Measurements from ENCODE around the gene SUN1.
A peak's percentile ranks its signal among the peaks of the same experiment; 100 is the strongest.
"Not testable (repeated sequence)": the region's sequence is repeated elsewhere in the genome, so short reads cannot be mapped to it uniquely, and the experiment has no call there.

SUN1 gene, protein sequence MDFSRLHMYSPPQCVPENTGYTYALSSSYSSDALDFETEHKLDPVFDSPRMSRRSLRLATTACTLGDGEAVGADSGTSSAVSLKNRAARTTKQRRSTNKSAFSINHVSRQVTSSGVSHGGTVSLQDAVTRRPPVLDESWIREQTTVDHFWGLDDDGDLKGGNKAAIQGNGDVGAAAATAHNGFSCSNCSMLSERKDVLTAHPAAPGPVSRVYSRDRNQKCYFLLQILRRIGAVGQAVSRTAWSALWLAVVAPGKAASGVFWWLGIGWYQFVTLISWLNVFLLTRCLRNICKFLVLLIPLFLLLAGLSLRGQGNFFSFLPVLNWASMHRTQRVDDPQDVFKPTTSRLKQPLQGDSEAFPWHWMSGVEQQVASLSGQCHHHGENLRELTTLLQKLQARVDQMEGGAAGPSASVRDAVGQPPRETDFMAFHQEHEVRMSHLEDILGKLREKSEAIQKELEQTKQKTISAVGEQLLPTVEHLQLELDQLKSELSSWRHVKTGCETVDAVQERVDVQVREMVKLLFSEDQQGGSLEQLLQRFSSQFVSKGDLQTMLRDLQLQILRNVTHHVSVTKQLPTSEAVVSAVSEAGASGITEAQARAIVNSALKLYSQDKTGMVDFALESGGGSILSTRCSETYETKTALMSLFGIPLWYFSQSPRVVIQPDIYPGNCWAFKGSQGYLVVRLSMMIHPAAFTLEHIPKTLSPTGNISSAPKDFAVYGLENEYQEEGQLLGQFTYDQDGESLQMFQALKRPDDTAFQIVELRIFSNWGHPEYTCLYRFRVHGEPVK

DNA sequence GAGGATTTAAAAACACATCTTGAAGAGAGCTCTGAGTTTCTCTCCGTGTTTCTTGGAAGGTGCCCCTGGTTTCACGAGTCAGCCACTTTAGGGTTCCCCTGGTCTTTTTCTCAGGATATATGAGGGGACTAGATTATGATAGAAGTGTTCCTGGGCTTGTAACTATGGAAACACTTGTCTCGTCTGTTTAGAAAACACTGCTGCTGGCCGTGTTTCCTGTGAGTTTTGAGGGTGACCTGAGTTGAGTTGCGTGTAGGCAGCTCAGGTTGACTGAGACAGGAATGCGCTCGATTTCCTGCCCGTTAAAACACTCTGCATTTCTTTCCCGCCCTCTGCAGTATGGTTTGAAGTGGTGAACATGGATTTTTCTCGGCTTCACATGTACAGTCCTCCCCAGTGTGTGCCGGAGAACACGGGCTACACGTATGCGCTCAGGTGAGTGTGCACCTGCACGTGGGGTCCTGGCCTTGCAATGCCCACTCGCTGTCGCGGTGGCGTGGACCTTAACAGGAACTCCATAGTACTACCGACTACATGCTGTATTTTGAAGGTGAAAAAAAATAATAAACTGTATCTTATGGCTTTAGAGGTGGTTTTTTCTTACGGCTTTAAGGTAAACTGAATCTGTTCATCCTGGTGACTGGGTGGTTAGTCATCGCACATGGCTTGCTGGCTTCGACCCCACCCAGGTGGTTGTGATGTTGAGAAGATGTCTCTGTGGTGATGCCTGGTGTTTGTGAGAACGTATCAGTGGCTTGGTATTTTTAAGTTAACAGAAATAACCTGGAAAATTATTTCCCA lies at the start of gene SUN1:
Gene SUN1 (plus strand): TSS at position 310 of the 801 bp plus-strand sequence. CDS start 49 bp downstream, at position 359.
- DNase-seq (ENCODE audit: low spot score) = peak; percentile 86

DNA sequence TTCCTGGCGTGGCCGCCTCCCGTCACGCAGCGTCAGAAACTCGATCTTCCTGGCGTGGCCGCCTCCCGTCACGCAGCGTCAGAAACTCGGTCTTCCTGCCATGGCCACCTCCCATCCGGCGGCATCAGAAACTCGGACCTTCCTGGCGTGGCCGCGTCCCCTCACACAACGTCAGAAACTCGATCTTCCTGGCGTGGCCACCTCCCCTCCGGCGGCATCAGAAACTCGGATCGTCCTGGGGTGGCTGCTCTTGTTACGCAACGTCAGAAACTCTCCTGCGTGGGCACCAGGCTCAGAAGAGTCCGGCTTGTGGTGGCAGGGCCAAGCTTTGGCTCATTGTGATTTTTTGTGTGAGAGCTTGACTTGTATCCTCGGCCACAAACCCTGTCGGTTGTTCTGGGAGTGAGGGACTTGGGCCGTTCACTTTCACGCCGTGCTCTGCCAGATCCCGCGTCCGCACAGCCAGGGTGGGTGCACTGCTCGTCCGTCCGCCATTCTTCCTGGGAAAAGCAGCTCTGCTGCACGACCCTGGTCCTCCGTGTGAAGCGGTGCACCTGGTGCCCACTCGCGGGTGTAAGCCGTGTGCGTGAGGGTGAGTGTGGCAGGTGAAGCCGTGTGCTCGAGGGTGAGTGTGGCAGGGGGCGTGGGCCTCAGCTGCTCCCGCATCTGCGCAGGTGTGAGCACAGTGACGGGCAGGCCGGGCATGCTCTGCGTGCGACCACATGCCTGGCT lies 49.4 kb upstream of the SUN1 start:
- no peak for DNase-seq (ENCODE audit: low spot score)

GRCh38 chr7:783556-784490 lies 48.5 kb upstream of the SUN1 start:
- DNase-seq (ENCODE audit: low spot score) = no peak

DNA sequence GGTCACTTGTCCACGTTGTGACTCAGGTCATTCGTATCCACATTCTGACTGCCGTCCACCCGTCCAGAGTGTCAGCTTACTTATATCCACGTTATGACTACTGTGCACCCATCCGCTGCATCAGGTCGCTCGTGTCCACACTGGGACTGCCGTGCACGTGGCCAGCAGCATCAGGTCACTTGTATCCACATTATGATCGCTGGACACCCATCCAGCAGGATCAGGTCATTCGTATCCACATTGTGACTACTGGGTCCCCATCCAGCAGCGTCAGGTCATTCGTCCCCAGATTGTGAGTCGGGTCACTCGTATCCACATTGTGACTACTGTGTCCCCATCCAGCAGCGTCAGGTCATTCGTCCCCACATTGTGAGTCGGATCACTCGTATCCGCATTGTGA lies 47.3 kb upstream of the SUN1 start:
- DNase-seq (ENCODE audit: low spot score) = no peak

GRCh38 chr7:785416-785815 lies 46.9 kb upstream of the SUN1 start:
- no peak for DNase-seq (ENCODE audit: low spot score)

DNA sequence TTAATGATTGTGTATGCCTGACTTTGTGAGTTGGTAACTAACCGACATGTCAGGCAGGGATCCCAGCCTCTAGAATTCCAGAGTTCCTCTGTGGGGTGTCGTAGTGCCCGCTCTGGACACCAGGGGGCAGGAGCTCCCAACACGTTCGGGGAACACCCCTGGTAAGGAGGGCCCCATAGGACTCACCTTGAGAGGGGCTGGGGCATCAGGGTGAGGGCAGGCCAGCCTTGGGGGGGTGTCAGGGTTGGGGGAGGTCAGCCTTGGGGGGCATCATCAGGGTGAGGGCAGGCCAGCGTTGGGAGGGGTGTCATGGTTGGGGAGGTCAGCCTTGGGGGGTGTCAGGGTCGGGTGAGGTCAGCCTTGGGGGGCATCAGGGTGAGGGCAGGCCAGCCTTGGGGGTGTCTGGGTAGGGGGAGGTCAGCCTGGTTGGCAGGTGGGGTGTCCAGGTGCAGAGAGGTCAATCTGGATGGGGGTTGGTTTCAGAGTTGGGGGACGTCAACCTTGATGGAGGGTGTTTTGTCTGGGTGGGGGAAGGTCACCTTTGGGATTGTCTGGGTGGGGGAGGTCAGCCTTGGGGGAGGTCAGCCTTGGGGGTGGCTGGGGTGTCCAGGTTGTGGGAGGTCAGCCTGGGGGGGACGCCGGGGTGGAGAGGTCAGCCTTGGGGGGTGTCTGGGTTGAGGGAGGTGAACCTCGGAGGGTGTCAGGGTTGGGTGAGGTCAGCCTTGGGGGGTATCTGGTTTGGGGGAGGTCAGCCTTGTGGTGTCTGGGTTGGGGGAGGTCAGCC lies 45.6 kb upstream of the SUN1 start:
- peak; percentile 70 for DNase-seq (ENCODE audit: low spot score)

DNA sequence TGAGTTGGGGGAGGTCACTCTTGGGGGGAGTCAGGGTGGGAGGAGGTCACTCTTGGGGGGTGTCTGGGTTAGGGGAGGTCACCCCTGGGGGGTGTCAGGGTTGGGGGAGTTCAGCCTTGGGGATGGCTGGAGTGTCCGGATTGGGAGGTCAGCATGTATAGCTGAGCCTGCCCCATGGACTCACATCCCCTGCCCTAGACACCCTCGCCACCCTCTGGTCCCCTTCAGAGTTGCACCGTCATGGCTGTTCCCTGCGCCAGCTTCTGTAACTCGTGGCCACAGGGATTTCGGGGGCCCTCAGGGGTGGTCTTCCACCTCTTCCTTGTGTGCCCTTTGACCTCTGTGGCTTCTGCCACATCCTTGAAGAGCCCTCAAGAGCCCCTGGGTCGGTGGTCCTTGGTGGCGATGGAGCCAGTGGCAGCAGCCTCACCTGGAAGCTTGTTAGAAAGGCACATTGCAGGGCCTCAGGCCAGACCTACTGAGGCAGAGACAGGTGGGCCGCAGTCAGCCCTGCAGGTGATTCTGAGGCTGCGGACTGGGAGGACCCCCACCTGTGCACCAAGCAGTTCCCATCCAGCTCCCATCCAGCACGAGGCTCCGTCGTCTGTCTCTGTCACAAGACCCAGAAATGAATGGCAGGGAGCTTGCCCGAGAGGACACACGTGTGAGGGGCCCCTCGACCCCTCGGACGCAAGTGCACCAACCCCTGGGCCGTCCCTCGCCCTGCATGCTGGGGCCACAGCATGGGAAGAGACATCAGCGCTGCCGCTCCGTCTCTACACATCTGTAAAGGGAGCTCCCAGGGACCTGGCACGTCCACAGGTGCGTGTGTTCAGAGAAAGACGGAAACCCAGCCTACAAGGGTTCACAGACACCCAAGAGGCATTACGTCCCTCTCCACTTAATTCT lies 44.7 kb upstream of the SUN1 start:
- no peak for DNase-seq (ENCODE audit: low spot score)

- DNase-seq (ENCODE audit: low spot score) = no peak
Measured at GRCh38 chr7:791519-791918, 40.8 kb upstream of the SUN1 start.

- DNase-seq (ENCODE audit: low spot score) = no peak
Measured at GRCh38 chr7:794207-794606, 38.1 kb upstream of the SUN1 start.

DNA sequence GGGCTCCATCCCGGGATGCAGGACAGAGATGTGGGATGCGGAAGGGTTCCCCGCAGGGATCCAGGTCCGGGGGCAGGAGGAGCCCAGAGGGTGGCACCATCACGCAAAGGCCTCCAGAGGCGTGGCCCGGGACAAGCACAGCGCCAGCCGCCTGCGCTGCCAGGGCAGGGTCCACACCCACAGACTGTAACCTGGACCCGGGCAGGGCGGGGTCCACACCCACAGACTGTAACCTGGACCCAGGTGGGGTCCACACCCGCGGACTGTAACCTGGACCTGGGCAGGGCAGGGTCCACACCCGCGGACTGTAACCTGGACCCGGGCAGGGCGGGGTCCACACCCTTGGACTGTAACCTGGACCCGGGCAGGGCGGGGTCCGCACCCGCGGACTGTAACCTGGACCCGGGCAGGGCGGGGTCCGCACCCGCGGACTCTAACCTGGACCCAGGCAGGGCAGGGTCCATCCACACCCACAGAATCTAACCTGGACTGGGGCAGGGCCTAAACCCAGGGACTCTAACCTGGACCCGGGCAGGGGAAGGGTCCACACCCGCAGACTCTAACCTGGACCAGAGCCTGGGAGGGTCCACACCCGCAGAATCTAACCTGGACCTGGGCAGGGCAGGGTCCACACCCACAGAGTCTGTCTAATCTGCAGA lies 37.5 kb upstream of the SUN1 start:
- no peak for DNase-seq (ENCODE audit: low spot score)

DNA sequence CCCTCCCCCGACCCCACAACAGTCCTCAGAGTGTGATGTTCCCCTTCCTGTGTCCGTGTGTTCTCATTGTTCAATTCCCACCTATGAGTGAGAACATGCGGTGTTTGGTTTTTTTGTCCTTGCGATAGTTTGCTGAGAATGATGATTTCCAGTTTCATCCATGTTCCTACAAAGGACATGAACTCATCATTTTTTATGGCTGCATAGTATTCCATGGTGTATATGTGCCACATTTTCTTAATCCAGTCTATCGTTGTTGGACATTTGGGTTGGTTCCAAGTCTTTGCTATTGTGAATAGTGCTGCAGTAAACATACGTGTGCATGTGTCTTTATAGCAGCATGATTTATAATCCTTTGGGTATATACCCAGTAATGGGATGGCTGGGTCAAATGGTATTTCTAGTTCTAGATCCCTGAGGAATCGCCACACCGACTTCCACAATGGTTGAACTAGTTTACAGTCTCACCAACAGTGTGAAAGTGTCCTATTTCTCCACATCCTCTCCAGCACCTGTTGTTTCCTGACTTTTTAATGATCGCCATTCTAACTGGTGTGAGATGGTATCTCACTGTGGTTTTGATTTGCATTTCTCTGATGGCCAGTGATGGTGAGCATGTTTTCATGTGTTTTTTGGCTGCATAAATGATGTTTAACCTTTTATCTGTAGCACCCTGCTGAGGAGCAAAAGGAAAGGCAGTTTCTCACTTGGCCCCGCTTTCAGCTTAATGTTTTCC lies 35.7 kb upstream of the SUN1 start:
- DNase-seq (ENCODE audit: low spot score) = not testable (repeated sequence)

DNA sequence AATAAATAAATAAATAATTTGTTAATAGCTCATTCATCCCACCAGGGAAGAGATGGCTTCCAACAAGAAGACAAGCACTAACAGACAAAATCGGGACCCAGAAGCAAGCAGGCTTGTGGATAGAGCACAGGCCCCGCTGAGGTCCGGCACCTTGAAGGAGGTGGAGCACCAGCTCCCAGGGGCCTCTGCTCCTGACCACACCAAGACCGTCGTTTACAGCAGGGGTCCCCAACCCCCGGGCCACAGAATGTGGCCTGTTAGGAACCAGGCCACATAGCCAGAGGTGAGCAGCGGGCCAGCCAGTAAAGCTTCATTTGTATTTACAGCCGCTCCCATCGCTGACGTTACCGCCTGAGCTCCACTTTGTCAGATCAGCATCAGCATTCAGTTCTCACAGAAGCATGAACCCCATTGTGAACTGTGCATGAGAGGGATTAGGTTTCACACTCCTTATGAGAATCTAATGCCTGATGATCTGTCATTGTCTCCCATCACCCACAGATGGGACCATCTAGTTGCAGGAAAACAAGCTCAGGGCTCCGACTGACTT lies 33.3 kb upstream of the SUN1 start:
- no peak for DNase-seq (ENCODE audit: low spot score)

DNA sequence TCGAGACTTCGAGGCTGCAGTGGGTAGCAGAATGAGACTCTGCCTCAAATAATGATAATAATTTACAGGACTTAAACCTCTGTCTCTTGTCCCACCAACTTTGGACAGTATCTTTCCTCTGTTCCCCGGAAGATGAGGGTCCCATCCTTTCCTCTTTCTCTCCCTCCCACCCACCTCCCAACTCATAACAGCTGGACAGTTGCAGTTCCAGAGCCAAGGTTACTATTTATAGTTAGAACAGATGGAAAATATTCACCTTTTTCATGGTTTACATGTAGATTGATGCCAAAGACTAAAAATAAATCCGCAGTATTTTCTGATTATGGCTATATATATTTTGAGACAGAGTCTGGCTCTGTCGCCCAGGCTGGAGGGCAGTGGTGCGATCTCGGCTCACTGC lies 31.6 kb upstream of the SUN1 start:
- no peak for DNase-seq (ENCODE audit: low spot score)

- DNase-seq (ENCODE audit: low spot score) = not testable (repeated sequence)
Measured at GRCh38 chr7:801351-801750, 30.9 kb upstream of the SUN1 start.

DNA sequence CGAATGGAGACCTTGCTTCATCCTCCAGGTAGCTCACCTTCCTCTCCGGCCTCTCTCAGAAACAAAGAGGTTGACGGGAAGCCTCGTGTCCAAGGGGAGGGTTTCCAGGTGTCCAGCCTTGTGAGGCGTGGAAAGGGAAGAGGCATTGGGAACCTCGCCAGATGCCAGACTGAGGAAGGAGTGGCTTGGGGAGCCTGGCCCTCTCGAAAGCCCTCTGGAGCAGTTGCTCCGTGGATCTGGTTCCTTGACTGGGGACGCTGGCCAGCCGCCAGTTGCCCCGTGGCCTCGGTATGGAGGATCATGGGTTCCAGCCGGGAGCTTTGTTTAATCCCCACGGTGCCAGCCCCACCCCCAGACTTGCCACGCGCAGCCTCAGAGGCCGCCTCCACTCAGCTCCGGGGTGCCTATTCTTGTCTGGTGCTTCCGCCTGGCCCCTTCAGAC lies 30.3 kb upstream of the SUN1 start:
- DNase-seq (ENCODE audit: low spot score) = no peak

DNA sequence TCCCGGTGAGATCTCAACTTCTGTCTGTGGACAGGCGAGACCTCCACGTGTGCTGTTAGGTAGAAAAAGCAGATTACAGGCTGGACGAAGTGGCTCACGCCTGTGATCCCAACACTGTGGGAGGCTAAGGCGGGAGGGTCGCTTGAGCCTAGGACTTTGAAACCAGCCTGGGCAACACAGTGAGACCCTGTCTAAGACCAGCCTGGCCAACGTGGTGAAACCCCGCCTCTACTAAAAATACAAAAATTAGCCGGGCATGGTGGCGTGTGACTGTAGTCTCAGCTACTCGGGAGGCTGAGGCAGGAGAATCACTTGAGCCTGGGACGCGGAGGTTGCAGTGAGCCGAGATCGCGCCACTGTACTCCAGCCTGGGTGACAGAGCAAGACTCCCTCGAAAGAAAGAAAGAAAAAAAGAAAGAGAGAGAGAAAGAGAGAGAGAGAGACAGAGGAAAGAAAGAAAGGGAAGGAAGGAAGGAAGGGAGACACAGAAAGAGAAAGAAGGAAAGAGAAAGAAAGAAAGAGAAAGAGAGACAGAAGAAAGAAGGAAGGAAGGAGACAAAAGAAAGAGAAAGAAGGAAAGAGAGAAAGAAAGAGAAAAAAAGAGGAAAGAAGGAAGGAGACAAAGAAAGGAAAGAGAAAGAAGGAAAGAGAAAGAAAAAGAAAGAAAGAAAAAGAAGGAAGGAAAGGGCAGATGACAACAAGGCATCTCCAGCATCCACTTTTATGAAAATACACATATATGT lies 29.6 kb upstream of the SUN1 start:
- no peak for DNase-seq (ENCODE audit: low spot score)

Data from CD4-positive, alpha-beta T cell treated with Interleukin-15 for 4 hours (primary cell).